Body of pancreas (tissue), 4 donors: ENCODE data around the gene MACF1. TPM values are rescaled to one million over a fixed set of nuclear protein-coding genes. Genes with fewer than 3 reads are reported as not detected.

Experiments used
- ATAC-seq: fragments of 150-250 bp; one replicate; pipeline ENCODE4 v1.9.1; 2016
- DNase-seq, 4 donors: peaks; one replicate each; pipeline ENCODE4 v3.0.0-alpha.2; 2019
- H3K27ac ChIP-seq, 4 donors: fragments of 200-600 bp; sonication (generic); 1 replicate in 3 of 4; 2 replicates in 1 of 4; pipeline versions ENCODE4 v1.5.1 to v1.6.1; 2016 to 2019; ENCODE audit warnings: mild to moderate bottlenecking in 1 of 4, mixed read lengths in 1 of 4, moderate library complexity in 1 of 4
- H3K27me3 ChIP-seq, 2 donors: fragments of 200-600 bp; sonication (generic); one replicate each; pipeline ENCODE4 v1.6.0; 2016; ENCODE audit warnings: mild to moderate bottlenecking in 1 of 2
- H3K36me3 ChIP-seq, 2 donors: fragments of 200-600 bp; sonication (generic); replicated peaks in 1 of 2; 2 replicates each; pipeline ENCODE4 v1.5.1; 2016; ENCODE audit warnings: low read depth in 2 of 2; ENCODE audit not compliant: insufficient read depth in 1 of 2
- H3K4me1 ChIP-seq: fragments of 200-600 bp; sonication (generic); one replicate; pipeline ENCODE4 v1.6.0; 2016
- H3K4me3 ChIP-seq, 2 donors: fragments of 200-600 bp; sonication (generic); 1 replicate in 1 of 2; 2 replicates in 1 of 2; pipeline ENCODE4 v1.5.1; 2016 to 2019
- H3K9me3 ChIP-seq, 3 donors: fragments of 200-600 bp; sonication (generic); 1 replicate in 2 of 3; 2 replicates in 1 of 3; pipeline ENCODE4 v1.5.1; 2016
- POLR2A ChIP-seq, 3 donors: fragments of 450-650 bp; IDR thresholded peaks; one replicate each; pipeline ENCODE4 v1.6.1; 2016; ENCODE audit warnings: antibody characterized with exemption in 3 of 3, mild to moderate bottlenecking in 2 of 3
- WGBS, 2 donors: methylation state at CpG; one replicate each; pipeline ENCODE4 v1.1.5; 2017; 5-methylcytosine and 5-hydroxymethylcytosine counted together
- intact Hi-C: fragments of 100-400 bp; cut with DNase I; formaldehyde crosslinking; loops from one replicate; pipeline ENCODE4 v1.15.1; 2023
- total RNA-seq, 2 donors: library from RNA; depleted of rRNA; stranded (reverse); fragments of >200 nt; gene quantifications; one replicate each; pipeline ENCODE4 v1.1.0, GENCODE V29; 2016
- TF ChIP-seq, protein P1 (sequence below), 7 experiments: fragments of 450-650 bp in 4 of 7; fragments of 200-600 bp in 3 of 7; sonication (generic) in 3 of 7; IDR thresholded peaks; one replicate each; pipeline ENCODE4 v1.5.1; 2016 to 2019; ENCODE audit warnings: antibody characterized with exemption in 7 of 7

Gene MACF1
- total RNA-seq, 2 donors from 2014 or later = 144 to 190 TPM

DNA sequence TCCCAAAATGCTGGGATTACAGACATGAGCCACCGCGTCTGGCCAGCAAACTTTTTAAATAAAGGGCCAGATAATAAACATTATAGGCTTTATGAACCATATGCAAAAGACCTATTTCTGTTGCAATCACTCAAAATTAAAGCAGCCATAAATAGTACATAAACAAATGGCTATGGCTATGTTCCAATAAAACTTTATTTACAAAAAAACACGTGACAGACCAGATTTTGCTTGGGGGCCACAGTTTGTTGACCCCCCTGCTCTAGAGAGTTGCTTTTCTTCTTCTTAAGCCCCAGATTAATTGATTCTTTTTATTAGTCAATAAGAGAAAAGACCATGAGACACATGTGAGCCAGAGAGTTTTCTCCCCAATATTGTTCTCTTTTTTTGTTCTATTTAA, 138.3 kb downstream of the MACF1 start:
- no peak for ATAC-seq
- TF ChIP-seq POLR2A (IDR thresholded peaks at IDR 0.05) = no peak
- TF ChIP-seq, protein P1, sequence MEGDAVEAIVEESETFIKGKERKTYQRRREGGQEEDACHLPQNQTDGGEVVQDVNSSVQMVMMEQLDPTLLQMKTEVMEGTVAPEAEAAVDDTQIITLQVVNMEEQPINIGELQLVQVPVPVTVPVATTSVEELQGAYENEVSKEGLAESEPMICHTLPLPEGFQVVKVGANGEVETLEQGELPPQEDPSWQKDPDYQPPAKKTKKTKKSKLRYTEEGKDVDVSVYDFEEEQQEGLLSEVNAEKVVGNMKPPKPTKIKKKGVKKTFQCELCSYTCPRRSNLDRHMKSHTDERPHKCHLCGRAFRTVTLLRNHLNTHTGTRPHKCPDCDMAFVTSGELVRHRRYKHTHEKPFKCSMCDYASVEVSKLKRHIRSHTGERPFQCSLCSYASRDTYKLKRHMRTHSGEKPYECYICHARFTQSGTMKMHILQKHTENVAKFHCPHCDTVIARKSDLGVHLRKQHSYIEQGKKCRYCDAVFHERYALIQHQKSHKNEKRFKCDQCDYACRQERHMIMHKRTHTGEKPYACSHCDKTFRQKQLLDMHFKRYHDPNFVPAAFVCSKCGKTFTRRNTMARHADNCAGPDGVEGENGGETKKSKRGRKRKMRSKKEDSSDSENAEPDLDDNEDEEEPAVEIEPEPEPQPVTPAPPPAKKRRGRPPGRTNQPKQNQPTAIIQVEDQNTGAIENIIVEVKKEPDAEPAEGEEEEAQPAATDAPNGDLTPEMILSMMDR (IDR thresholded peaks at IDR 0.05) = no peak
- no peak for DNase-seq
- Histone ChIP-seq H3K4me3 (no peak overlapping the region), H3K27me3 (no peaks in the 10 kb centered on the region), H3K36me3 (peaks cover 0 to 26% of the 10 kb centered on the region in 2 donors), H3K9me3 (no peaks in the 10 kb centered on the region), H3K4me1 (no peaks in the 10 kb centered on the region), H3K27ac (no peak overlapping the region)
- 89 to 90% methylated on average over 3 of the region's 3 CpGs for WGBS, 2 donors
- intact Hi-C loops = no loop called here

DNA sequence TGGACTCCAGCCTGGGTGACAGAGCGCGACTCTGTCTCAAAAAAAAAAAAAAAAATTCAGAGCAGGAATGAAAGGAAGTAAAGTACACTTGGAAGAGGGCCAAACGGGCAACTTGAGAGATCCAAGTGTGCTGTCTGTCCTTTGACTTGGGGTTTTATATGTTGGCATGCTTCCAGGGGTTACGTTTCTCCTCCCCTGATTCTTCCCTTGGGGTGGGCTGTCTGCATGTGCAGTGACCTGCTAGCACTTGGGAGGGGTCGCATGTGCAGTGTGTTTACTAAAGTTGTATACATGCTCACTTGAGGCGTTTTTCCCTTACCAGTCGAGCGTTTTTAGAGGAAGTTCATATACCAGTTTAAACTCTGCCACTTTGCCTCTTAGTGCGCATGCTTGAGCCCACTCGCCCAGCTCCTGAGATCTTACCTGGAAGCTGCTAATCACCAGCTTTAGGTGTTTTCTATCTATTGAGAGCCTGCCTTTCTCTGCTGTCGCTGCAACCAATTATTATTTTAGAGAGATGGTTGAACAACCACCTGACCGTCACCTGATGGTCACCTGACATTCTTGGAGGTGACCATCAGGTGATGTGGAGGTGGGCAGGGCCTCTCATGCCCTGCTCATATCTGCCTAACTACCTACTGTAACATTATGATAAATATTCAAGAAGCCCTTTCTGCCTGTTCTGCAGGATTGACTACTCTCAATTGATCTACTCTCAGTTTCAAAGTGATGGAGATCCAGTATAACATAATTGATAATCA, 140.1 kb downstream of the MACF1 start:
- Histone ChIP-seq H3K4me1 (no peaks in the 10 kb centered on the region), H3K27ac (no peak overlapping the region), H3K4me3 (no peak overlapping the region), H3K36me3 (peaks cover 0 to 28% of the 10 kb centered on the region in 2 donors), H3K27me3 (no peaks in the 10 kb centered on the region), H3K9me3 (no peaks in the 10 kb centered on the region)
- 76 to 86% methylated on average over 12 of the region's 12 CpGs for WGBS, 2 donors
- intact Hi-C loops = no loop called here
- TF ChIP-seq, protein P1 (IDR thresholded peaks at IDR 0.05) = no peak
- TF ChIP-seq POLR2A (IDR thresholded peaks at IDR 0.05) = no peak
- no peak for ATAC-seq
- DNase-seq = peak in 1 of 4 donors; percentile 12

DNA sequence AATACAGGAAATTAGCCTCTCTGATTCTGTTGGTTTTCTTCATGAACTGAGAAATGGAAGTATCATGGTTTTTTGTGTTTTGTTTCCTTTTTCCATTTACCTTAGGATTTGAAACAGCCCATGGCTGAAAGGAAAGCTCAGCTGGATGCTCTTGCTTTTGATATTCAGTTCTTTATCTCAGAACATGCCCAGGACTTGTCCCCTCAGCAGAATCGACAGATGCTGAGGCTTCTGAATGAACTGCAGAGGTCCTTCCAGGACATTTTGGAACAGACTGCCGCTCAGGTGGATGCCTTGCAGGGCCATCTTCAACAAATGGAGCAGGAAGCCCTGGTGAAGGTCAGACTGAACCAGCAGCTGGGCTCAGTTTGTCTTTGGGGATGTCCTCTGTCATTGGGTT, 142.4 kb downstream of the MACF1 start:
- intact Hi-C loops = no loop called here
- 38% methylated on average over 2 of the region's 2 CpGs for WGBS, 2 donors

DNA sequence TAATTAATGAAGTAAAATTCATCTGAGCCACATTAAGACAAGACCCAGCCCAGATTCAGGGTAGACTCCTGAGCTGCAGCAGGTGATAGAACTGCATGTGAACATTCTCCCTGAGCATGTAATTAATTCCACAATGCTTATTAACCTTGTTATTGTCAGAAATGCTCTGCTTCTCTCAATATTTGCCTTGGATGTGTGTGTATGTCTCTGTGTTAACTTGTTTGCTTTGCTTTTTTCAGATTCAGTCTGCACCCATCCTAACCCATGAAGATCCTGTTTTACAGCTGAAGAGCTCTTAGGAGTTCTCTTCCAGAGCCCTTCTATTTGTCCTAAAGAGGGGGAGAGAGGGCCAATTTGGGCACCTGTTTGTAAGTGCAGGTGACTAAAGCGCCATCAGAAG, 143.8 kb downstream of the MACF1 start:
- Histone ChIP-seq H3K36me3 (peaks cover 0 to 31% of the 10 kb centered on the region in 2 donors), H3K27ac (no peak overlapping the region)

More for the DNA sequence above, 142.4 kb downstream of the MACF1 start:
- ATAC-seq (no peak), DNase-seq (no peak)
- no peaks in the 10 kb centered on the region for H3K4me1 ChIP-seq
- TF ChIP-seq, protein P1 (IDR thresholded peaks at IDR 0.05) = no peak
- TF ChIP-seq POLR2A (IDR thresholded peaks at IDR 0.05) = no peak
- H3K36me3 ChIP-seq = peaks cover 0 to 29% of the 10 kb centered on the region in 2 donors
- H3K27me3 ChIP-seq = no peaks in the 10 kb centered on the region
- H3K27ac ChIP-seq = no peak overlapping the region
- no peaks in the 10 kb centered on the region for H3K9me3 ChIP-seq
- no peak overlapping the region for H3K4me3 ChIP-seq

More for the DNA sequence above, 143.8 kb downstream of the MACF1 start:
- WGBS, 2 donors = 95 to 100% methylated on average over 1 of the region's 1 CpG
- Histone ChIP-seq H3K27me3 (no peaks in the 10 kb centered on the region), H3K4me3 (no peak overlapping the region), H3K9me3 (no peaks in the 10 kb centered on the region), H3K4me1 (no peaks in the 10 kb centered on the region)
- no peak for ATAC-seq
- TF ChIP-seq, protein P1 (IDR thresholded peaks at IDR 0.05) = no peak
- no peak for TF ChIP-seq POLR2A (IDR thresholded peaks at IDR 0.05)
- no peak for DNase-seq
- intact Hi-C loops = no loop called here
